ENCODE data around the gene GP1BB. TPM values are rescaled to one million over a fixed set of nuclear protein-coding genes. Genes with fewer than 3 reads are reported as not detected.

The GP1BB gene
- total RNA-seq, 1 donor, result 2.1 TPM

GRCh38 chr22:19739448-19739895 is 16.1 kb downstream of the GP1BB start:
- no peak for DNase-seq (ENCODE audit: low read depth)
- TF ChIP-seq, protein P1, sequence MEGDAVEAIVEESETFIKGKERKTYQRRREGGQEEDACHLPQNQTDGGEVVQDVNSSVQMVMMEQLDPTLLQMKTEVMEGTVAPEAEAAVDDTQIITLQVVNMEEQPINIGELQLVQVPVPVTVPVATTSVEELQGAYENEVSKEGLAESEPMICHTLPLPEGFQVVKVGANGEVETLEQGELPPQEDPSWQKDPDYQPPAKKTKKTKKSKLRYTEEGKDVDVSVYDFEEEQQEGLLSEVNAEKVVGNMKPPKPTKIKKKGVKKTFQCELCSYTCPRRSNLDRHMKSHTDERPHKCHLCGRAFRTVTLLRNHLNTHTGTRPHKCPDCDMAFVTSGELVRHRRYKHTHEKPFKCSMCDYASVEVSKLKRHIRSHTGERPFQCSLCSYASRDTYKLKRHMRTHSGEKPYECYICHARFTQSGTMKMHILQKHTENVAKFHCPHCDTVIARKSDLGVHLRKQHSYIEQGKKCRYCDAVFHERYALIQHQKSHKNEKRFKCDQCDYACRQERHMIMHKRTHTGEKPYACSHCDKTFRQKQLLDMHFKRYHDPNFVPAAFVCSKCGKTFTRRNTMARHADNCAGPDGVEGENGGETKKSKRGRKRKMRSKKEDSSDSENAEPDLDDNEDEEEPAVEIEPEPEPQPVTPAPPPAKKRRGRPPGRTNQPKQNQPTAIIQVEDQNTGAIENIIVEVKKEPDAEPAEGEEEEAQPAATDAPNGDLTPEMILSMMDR (IDR thresholded peaks at IDR 0.05; ENCODE audit: insufficient read depth, low read length), result no peak
- no peak overlapping the region for H3K4me3 ChIP-seq (ENCODE audit: low read depth, low read length)

GRCh38 chr22:19739911-19740449 is 16.6 kb downstream of the GP1BB start:
- no peak for DNase-seq (ENCODE audit: low read depth)
- H3K4me3 ChIP-seq (ENCODE audit: low read depth, low read length), result no peak overlapping the region
- TF ChIP-seq, protein P1 (IDR thresholded peaks at IDR 0.05; ENCODE audit: insufficient read depth, low read length), result no peak

- no peak for DNase-seq (ENCODE audit: low read depth)
- no peak overlapping the region for H3K4me3 ChIP-seq (ENCODE audit: low read depth, low read length)
- TF ChIP-seq, protein P1 (IDR thresholded peaks at IDR 0.05; ENCODE audit: insufficient read depth, low read length), result no peak
Observed at GRCh38 chr22:19740586-19740985, 17.2 kb downstream of the GP1BB start.

- no peak for DNase-seq (ENCODE audit: low read depth)
- H3K4me3 ChIP-seq (ENCODE audit: low read depth, low read length), result no peak overlapping the region
- TF ChIP-seq, protein P1 (IDR thresholded peaks at IDR 0.05; ENCODE audit: insufficient read depth, low read length), result no peak
Observed at GRCh38 chr22:19741053-19741452, 17.7 kb downstream of the GP1BB start.

DNA sequence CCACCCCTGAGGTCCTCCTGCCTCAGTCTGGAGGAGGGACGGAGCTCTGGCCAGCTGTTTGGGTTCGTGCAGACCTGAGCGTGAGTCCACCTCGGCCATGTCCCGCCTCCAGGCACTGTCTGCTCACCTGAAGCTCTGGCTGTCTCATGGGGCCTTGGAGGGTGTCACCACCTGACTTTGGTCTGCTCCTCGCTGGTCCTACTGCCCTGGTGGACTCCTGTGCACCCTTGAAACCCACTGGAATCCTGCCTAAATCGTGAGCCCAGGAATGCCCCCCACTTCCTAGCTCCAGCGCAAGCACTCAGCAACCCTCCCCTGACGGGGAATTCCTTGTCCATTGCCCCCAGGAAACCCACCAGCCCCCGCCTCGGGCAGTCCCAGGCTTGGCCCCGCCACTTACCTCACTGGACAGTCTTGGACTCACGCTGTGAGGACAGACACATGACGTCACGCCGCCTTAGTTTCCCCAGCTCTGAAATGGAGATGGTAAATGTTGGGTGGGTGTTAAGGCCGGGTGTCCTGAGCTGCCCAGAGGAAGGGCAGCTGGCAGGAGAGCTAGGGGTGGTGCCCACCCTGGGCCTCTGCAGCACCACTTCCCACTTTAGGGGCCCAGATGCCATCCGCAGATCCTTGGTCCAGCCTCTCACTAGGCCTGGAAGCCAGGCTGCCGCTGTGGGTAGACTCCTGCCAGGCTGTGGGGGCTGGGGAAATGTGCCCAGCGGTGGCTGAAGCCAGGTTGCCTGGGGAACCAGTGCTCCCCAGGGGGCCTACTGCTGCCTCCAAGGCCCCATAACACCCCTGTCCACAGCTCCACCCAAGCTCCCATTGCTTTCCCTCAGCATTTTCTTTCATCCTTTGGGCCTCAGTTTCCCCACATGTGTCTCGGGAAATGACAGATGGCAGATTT is 19.1 kb downstream of the GP1BB start:
- H3K4me3 ChIP-seq (ENCODE audit: low read depth, low read length), result no peak overlapping the region
- TF ChIP-seq, protein P1 (IDR thresholded peaks at IDR 0.05; ENCODE audit: insufficient read depth, low read length), result no peak
- no peak for DNase-seq (ENCODE audit: low read depth)

GRCh38 chr22:19743081-19743480 is 19.7 kb downstream of the GP1BB start:
- DNase-seq (ENCODE audit: low read depth), result no peak
- H3K4me3 ChIP-seq (ENCODE audit: low read depth, low read length), result no peak overlapping the region
- TF ChIP-seq, protein P1 (IDR thresholded peaks at IDR 0.05; ENCODE audit: insufficient read depth, low read length), result no peak

Measured in fibroblast of the aortic adventitia (primary cell).